Stimulated activated naive CD4-positive, alpha-beta T cell (primary cell): ENCODE results near the gene TBX2.

Experiments
- DNase-seq, 6 experiments: peaks; one replicate each; lab custom pipeline; 2025; lab: John Stamatoyannopoulos, UW

TBX2 gene

DNA sequence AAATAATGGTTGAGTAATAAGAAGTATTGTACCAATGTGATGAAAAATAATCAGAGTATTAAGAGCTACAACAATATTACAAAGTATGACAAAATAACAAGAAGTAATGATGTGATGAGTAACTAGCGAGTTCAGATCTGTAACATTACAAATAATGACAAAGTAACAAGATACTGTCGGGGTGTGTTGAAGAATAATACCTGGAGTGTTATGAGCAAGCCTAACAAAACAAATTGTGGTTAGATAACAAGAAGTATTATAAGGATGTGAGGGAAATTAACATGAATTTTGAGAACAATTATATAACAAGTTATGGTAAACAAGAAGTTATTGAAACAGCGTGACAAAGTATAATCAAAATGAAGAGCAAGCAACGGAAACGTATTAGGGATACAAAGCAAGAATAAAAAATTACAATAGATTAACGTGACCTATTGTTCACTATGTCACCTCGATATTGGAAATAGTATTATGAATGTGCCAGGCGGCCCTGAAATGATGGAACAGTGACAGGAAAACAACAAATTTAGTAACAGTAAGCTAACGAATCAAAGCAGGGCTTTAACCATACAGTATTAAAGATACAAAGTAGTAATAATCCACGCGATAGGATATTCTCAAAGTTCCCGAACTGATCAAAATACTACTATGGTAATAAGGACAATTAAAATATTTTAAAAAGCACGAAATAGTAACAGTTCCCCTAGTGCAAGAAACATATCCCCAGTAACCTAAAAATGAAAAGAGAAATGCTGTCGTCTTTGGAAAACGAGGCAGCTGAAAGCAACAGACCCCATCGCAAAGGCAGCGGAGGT lies 54.1 kb downstream of the TBX2 start:
- no peak for DNase-seq

GRCh38 chr17:61454381-61455323 lies 55.0 kb downstream of the TBX2 start:
- no peak for DNase-seq

DNA sequence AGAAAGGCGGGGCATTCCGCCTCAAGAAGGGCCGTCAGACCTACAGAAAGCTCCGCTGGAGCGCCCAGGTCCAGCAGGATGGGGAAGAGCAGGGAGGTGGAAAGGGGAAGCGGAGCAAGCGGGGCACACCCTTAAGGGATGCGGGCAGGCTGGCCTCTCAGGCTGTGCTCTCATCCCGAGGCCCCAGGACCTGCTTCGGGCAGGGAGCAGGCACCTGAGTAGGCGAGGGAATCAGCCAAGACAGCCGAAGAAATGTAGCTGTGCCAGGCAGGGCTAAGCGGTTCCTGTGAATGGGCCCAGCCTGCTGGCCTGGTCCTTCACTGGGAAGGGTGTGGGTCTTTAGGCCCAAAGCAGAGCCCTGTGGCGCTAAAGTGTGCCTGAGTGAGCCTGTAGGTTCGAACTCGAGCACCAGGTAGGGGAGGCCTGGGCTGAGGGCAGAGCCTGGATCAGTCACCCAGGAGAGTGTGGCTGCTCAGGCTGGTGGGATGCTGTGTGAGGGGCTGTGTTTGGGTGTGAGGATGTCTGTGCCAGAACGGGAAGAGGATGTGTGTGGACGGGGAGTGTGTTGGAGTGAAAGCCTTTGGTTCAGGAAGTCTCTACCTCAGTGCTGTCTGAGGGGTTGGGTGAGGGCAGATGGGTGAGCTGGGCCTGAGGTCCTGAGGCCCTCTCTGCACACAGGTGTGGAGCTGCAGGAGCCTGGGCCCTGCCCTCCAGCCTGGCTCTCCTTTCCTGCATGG lies 55.8 kb downstream of the TBX2 start:
- no peak for DNase-seq

- no peak for DNase-seq
Observed at GRCh38 chr17:61456061-61456681, 56.5 kb downstream of the TBX2 start.

GRCh38 chr17:61456688-61457225 lies 57.1 kb downstream of the TBX2 start:
- DNase-seq: no peak

- no peak for DNase-seq
Observed at GRCh38 chr17:61457226-61457983, 57.8 kb downstream of the TBX2 start.

- DNase-seq: no peak
Observed at GRCh38 chr17:61458000-61458399, 58.4 kb downstream of the TBX2 start.

GRCh38 chr17:61458421-61459141 lies 58.9 kb downstream of the TBX2 start:
- no peak for DNase-seq
